Activated CD8-positive, alpha-beta memory T cell treated with anti-CD3 and anti-CD28 coated beads for 48 hours (primary cell): ENCODE results near the gene TAF4.
"Not testable (repeated sequence)": the region's sequence is repeated elsewhere in the genome, so short reads cannot be mapped to it uniquely, and the experiment has no call there.

Experiments used
- DNase-seq, 3 experiments: peaks; one replicate each; pipeline ENCODE4 v3.0.0-alpha.2; 2020; ENCODE audit warnings: low read depth in 2 of 3, low spot score in 2 of 3

The TAF4 gene

DNA sequence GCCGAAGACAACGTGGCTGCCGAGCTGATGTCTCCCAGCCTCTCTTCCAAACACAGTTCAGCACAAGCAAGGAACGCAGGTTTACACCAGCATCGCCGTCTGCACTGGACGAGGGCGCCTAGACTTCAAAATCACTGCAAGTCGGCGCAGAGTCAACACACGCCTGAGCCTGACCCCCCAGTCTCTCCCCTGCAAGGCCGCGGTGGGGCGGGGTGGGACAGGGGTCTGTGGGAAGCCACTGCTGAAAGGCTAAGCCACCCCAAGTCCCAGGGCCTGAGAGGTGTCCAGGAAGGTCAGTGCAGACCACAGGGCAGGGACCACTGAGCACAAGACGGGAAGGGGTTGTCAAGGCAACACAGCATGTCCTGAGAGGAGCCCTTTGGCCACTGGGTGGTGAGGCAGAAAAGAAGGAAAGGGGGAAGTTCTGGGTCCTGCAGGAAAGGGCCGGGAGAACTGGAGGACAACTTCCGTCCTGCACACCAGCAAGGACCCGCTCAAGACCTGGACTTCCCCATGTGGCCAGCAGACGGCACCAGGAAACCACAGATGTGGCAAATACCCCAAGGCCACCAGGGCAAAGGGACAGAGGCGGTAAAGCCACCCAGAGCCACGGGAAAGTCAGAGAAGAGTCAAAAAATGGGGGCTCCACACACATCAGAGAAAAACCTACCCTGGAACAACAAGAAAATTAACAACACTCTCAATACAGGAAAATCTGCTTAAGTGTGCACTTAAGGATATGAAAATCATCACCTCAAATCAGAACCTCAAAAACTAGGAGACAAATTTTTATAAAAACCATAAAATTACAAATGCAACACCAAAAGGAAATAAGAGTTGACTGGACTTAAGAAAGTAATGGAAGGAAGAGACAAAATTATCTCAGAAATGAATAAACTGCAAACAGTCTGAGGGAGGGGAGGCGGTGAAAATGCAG lies 84.8 kb downstream of the TAF4 start:
- no peak for DNase-seq

DNA sequence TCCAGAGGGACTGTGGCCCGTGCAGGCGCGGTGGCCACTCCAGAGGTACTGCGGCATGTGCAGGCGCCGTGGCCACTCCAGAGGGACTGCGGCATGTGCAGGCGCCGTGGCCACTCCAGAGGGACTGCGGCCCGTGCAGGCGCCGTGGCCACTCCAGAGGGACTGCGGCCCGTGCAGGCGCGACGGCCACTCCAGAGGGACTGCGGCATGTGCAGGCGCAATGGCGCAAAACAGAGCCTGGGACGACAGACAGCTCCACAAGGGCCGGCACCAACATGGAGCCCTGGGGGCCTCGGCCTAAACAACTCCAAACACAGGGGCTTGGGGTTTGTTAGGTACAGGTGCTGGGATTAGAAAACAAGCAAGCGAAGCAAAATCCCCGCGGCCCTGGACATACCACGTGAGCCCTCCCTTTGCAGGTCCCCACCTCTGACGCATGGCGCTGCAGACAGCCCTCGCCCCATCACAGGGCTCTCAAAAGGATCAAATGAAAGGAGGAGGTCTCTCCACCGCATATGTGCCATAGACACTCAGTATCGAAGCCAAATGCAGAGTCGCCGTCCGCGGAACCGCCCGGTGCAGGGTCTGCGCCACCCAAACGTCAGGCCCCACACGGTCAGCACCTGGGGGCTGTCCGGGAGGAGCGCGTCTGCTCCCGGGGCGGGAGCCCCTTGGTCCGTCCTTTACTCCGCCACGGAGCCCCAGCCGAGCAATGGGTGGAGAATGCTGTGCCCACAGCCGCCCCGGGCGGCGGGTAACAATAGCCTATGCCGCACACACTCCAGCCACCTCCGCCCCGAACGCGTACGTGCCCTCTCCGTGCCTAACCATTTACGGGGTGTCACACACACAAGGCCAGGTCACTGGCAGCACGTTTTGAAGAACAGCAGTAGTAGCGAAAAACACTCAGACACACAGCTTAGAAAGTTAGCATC lies 85.7 kb downstream of the TAF4 start:
- no peak for DNase-seq

DNA sequence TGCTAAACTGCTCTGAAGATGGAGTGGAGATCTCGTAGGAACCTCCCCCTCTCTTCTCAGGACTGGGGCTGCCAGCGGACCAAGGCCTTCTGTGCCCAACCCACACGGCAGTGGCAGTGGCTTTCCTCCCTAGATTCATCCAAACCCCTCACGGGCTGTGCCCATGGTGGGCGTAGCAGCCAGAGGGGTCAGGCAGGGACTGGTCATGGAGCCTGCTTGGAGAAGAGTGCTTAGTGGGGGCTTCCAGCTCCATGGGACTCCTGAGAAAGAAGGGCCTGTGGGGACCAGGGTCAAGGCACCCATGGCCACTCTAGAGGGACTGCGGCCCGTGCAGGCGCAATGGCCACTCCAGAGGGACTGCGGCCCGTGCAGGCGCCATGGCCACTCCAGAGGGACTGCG lies 86.6 kb downstream of the TAF4 start:
- no peak for DNase-seq

DNA sequence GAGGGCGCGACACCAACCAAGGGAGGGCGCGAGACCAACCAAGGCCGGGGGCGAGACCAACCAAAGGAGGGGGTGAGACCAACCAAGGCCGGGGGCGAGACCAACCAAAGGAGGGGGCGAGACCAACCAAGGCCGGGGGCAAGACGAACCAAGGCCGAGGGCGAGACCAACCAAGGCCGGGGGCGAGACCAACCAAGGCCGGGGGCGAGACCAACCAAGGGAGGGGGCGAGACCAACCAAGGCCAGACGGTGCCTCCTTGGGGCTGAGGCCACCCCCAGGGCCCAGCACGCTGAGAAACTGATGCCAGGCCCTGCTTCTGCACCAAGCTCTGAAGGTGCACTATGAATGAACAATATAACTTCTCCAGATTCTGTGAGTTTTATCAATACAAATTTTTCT lies 87.2 kb downstream of the TAF4 start:
- DNase-seq: no peak

DNA sequence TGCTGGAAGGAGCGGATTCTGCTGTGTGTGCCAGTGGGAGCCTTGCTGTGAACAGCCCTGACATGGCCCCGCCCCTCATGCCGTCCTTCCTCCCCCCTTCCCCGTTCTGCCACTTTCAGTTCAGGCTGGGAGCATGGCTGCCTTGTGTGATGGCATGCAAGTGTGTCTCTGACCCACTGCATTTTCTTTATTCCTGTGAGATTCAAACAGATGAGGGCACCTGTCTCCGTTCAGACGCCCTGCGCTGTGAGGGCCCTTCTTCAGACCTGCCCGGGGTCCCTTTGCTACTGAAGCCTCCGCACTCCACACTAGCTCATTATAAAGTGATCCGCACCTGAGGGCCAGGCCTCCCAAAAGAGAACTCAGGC lies 88.3 kb downstream of the TAF4 start:
- no peak for DNase-seq

DNA sequence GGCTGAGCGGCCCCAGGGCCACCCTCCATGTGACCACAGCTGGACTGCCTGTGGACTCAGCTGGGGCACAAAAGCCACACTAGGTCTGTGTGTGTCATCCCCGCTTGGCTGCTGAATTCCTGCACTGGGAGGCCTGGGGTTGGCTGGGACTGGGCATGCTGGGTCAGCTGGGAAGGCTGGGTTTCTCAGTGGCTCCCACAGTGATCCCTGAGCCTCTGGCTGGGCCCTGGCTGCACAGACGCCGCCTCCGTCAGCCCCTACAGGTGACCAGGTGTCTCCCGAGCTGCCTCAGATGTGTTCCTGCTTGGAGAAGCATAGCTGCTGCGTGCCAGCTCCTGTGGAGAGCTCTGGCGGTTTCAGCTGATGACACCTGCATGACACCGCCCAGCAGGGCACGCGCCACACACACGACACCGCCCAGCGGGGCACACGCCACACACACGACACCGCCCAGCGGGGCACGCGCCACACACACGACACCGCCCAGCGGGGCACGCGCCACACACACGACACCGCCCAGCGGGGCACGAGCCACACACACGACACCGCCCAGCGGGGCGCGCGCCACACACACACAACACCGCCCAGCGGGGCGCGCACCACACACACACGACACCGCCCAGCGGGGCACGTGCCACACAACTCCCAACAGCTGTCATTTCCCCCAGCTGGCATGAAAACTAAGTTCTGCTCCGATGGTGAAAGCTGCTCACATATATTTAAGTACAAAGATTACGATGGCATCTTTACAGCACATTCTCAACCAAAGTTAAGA lies 88.8 kb downstream of the TAF4 start:
- no peak for DNase-seq

DNA sequence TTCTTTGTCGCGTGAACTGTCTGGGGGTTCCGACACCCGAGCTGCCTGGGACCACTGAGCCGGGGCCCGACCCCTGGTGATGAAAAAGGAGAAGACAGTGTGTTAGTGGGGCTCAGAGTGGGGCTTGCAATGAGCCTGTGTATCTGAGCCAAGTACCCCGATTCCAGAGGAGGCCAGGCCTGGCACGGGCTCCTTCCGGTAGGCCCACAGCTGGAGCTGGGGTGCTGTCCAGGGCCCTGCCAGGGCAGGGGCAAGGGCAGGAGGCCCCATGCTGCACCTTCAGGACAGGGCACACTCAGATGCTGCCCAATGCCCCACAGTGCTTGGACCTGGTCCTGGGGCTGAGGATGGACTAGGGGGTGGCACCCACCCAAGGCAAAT lies 89.4 kb downstream of the TAF4 start:
- DNase-seq: no peak

DNA sequence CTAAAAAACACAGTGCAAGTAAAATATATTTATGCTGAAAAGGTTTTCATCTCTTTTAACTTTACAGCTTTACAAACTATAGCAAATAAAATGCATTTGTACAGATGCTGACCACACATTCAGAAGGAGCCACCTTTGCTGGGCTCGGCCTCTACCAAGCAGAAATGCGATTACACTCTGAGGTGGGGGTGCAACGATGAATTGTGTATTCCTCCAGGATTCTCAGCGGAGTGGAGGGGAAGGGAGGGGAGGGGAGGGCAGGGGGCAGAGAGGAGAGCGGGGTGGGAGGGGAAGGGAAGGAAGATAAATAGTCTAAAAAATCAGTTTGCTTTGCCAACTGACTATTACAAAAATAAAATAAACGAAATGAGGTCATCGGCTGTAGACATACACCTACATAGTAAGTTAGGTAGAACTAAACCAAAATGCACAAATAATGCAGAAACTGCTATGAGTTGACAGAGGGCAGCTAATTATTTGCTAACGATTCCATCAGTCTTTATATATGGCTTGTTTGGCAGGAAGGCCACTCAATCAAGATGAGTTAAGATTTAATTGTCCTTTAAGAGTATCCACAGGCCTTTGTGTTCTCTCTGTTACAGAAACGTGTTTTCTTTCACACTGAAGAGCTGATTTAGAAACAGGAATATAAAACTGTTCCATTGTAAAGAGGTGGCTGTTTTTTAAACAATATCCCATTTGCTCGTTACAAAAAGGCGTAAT lies 90.1 kb downstream of the TAF4 start:
- DNase-seq: no peak

DNA sequence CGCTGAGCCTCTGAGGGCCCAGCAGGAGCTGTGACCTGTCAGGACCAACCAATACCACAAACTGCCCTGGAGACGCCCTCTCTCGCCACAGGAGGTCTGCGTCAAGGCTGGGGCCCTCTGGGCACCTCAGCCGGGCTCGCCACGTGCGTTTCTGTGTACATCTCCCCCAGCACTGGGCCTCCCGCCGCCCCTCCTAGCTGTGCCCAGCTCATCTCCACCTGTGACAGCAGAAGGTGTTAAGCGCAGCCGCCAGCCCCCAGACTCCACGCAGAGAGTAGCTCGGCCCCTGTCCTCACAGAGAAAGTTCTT lies 91.4 kb downstream of the TAF4 start:
- no peak for DNase-seq

DNA sequence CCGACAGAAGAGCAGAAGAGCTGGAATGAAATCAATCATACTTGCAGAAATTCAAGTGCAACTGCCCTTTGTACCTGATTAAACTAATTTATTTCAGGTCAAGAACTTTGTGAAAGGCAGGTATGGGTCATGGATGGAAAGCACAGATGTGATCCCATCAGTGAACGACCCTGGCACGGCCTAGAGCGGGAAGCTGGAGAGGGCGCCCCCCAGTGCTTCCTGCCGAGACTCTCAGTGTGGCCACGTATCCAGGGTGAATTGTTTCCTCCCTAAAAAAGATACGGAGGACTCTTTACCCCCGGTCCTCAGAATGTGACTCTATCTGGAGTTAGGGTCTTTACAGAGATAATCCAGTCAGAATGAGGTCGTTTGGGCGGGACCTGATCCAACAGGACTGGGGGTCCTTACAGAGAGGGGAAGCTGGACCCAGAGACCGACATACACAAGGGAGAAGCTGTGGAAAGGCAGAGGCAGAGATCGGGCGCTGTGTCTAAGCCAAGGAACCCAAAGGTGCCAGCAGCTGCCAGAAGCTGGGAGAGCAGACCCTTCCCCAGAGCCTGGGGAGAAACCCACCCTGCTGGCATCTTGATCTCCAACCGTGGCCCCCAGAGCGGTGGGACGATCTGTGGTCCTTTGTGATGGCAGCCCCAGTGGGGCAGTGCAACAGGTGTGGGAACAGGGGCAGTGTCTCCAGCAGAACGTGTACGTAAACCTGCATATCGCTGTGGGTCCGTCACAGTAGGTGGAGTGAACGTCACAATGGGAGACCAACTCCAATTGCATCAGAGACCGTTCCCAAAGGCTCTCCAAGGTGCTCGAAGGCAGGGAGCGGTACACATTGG lies 91.9 kb downstream of the TAF4 start:
- DNase-seq: no peak

DNA sequence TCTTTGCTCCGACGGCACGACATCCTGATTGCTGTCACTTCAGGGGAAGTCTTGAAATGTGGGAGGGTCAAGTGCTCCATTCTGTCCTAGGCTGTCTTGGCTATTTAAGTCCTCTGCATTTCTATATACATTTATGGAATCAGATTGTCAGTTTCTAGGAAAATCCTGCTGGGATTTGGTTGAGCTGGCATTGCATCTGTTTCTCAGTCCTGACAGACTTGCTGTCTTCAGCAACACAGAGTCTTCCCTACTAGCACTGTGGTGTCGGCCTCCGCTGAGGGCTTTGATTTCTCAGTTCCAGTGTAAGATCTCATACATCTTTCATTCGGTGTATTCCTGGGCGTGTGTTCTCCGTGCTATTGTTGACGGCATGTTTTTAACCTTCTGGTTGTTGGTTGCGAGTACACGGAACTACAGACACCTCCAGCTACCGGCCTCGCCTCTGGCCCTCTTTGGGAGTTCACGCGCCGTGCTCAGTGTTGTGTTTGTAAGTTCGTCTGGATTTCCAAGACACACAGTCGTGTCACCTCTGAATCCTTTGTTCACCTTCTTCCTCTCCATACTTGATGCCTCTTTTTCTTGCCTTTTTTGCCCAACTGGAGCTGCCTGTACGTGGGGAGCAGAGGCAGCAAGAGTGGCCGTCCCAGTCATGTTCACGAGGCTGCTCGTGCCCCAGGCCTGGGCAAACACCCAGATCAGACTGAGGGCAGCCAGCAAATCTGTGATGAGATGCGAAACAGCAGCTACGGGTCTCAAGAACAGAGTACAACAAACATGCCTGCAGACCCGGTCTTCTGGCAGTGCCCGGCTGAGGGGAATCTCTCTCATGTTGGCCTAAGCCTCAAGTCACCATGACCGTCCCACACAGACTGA lies 92.8 kb downstream of the TAF4 start:
- DNase-seq: no peak

DNA sequence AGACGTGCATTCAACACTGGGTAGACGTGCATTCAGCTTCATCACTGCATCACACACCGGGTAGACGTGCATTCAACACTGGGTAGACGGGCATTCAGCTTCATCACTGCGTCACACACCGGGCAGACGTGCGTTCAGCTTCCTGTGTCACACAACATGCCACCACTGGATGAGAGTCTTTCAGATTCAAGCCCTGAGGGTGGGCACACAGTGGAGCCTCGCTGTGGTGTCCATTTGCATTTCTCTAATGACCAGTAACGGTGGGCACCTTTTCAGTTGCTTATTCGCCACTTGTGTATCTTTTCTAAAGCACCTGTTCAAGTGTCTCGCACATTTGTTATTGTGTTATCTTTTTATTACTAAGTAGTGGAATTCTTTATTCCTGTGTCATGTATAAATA lies 94.1 kb downstream of the TAF4 start:
- not testable (repeated sequence) for DNase-seq

DNA sequence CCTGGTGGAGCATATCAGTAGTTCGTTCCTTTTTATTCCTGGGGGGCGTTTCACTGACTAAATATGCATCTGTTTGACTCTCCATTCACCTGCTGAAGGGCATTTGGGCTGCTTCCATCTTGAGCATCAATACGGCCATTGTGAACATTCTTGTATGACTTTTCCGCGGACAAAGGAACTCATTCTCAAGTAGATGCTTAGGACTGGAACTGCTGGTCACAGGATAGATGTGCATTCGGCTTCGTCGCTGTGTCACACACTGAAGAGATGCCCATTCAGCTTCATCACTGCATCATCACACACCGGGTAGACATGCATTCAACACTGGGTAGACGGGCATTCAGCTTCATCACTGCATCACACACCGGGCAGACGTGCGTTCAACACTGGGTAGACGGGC lies 95.3 kb downstream of the TAF4 start:
- DNase-seq: no peak

DNA sequence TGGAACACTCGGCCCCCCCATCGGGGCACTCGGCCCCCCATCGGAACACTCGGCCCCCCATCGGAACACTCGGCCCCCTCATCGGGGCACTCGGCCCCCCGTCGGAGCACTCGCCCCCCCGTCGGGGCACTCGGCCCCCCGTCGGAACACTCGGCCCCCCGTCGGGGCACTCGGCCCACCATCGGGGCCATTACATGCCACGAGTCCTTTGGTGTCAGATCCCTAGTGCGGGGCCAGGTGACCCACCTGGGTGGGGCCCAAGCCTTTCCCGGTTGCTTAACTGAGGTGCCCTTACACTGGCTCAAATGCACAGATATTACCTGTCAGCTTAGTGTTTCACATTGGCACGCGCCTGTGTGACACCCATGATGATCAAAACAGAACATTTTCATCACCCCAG lies 95.9 kb downstream of the TAF4 start:
- DNase-seq: no peak

DNA sequence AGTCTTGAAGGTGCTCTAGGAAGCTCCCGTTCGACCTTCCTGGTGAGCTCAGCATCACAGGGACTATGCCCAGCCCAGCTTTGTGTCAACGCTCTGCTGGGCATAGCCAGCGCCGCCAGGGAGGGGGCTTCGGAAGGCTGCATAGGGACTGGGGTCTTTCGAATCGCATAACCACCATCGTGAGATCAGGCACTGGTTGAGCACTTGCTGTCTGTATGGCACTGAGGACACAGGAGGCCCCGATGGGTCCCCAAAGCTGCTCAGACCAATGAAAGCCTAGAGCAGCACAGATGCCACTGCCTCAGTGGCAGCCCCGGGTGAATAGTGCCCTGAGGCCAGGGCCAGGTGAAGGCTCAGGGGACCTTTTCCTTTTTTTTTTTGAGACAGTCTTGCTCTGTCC lies 96.7 kb downstream of the TAF4 start:
- no peak for DNase-seq

DNA sequence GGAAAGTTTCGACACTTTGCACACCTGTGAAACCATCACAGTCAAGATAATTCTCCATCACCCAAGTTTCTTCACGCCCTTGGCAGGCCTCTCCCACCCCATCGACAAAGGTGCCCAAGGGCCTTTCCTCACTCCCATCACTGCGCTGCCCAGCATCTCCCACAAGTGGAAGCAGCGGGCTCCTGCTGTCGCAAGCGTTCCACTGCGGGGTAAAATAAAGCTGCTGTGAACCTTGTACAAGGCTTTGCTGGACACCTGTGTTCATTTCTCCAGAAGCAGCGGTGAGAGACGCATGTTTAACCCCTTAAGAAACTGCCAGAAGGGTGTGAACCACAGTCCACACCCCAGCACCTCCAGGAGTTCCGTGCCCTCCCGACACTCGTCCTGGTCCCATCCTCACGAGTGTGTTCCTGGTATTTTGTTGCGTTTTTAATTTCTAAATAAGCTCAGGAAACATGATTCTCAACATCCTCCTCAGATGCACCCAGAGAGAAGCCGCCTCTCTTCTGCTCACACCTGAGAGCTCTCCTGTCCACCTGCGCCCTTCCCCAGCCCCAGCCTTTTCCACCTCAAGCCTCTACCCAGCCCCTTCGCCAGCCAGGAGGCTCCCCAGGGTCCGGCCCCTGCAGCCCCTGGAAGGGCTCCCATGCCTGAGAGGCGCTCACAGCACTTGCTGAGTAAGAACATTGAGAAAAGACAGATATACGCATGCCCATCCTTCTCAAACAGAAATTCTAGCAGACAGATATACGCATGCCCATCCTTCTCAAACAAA lies 97.5 kb downstream of the TAF4 start:
- DNase-seq: no peak

DNA sequence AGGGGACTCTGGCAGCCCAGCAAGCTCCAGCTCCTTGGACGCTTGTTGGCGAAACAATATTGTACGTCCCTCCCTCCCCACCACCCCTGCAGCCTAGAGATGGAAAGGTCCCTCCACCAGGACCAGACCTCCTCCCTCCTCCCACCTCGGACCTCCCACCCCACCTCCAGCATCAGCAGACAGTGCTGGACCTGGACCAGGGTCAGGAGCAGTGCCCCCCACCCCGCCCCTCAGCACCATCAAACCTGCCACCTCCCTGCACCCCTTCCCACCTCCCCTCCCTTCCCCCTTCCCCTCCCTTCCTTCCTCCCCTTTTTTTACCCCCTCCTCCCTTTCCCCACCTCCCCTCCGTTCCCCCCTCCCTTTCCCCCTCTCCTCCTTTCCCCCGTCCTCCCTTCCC lies 98.4 kb downstream of the TAF4 start:
- DNase-seq: no peak

DNA sequence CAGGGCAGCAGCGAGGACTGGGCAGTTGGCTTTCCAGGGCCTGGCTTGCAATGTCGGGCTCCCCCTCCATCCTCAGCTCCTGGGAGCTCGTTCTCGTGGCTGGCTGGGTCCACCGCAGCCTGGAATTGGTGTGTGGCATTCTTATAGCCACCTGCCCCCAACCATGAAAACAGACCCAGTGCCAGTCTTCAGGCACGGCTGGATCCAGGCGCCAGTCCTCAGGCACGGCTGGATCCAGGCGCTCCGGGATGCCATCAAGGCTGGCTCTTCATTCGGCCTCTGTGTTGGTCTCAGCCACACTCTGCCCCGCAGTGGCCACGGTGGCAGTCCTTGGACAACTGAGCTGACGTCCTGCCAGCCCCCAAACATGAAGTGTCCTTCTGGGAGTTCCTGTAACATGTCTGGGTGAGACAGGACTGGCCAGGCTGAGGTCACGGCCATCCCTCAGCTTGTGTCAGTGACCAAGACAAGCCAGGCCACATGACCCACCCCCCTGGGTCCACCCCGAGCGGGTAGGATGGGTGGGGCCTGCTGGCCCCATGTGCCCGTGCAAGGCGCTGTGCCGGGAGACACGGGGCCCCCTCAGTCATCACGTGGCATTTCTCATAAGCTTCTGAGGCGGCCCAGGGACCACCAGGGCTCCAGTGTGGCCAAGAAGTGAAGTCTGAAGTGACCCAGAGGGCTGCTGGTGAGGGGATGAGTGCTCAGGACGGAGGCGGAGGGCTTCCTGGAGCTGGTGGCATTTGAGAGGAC lies 99.0 kb downstream of the TAF4 start:
- no peak for DNase-seq
